NT2/D1 (cell line): ENCODE data around the gene SLC25A31.

Experiments used
- DNase-seq: peaks from one replicate; pipeline ENCODE4 v3.0.0-alpha.2; 2011; ENCODE audit warnings: low read depth, low spot score
- H3K27me3 ChIP-seq: 2 replicates; pipeline ENCODE4 v1.6.0; 2011; ENCODE audit warnings: mild to moderate bottlenecking; ENCODE audit not compliant: insufficient read length, insufficient read depth
- H3K36me3 ChIP-seq: 2 replicates; pipeline ENCODE4 v1.6.1; 2011; ENCODE audit warnings: mild to moderate bottlenecking, low read length, mixed read lengths; ENCODE audit not compliant: insufficient read depth, insufficient read length
- H3K4me1 ChIP-seq: 2 replicates; pipeline ENCODE4 v1.5.1; 2011; ENCODE audit not compliant: insufficient read depth, insufficient read length
- H3K4me3 ChIP-seq: 2 replicates; pipeline ENCODE4 v1.5.1; 2011; ENCODE audit warnings: low read depth; ENCODE audit not compliant: insufficient read length
- H3K9ac ChIP-seq: 2 replicates; pipeline ENCODE4 v1.6.0; 2011; ENCODE audit warnings: low read depth; ENCODE audit not compliant: insufficient read length
- H3K9me3 ChIP-seq: 2 replicates; pipeline ENCODE4 v1.5.1; 2011; ENCODE audit warnings: mild to moderate bottlenecking, low read length; ENCODE audit not compliant: insufficient read depth
- SUZ12 ChIP-seq: IDR thresholded peaks from 2 replicates; pipeline ENCODE4 v1.6.1; 2011; ENCODE audit not compliant: insufficient read length, insufficient read depth; ENCODE audit errors: extremely low read depth
- YY1 ChIP-seq: IDR thresholded peaks from 2 replicates; pipeline ENCODE4 v1.6.1; 2011; ENCODE audit not compliant: insufficient read length, insufficient read depth
- ZNF274 ChIP-seq: IDR thresholded peaks from 2 replicates; pipeline ENCODE4 v1.6.1; 2011; ENCODE audit warnings: mild to moderate bottlenecking, low read depth, low read length

Gene SLC25A31

DNA sequence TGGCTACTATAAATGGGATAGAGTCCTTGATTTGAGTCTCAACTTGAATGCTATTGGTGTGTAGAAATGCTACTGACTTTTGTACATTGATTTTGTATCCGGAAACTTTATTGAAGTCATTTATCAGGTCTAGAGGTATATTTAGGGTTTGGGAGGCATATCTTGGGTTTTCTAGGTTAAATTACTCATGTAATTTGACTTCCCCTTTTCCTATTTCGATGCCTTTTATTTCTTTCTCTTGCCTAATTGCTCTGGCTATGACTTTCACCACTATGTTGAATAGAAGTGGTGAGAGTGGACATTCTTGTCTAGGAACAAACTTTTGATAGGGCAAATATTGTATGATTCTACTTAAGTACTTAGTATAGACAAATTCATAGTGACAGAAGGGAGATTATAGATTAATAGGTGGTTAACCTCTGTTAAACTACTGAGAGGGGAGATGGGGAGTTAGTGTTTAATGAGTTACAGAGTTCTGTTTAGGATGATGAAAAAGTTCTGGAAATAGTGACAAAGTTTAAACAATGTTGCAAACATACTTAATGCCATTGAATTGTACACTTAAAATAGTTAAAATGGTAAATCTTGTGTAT lies 29.1 kb downstream of the SLC25A31 start:
- no peak for DNase-seq
- Histone ChIP-seq H3K9me3 (no peaks in the 10 kb centered on the region), H3K4me3 (no peak overlapping the region), H3K9ac (no peak overlapping the region), H3K27me3 (no peaks in the 10 kb centered on the region), H3K36me3 (no peaks in the 10 kb centered on the region), H3K4me1 (no peaks in the 10 kb centered on the region)
- TF ChIP-seq YY1 (no peak), ZNF274 (no peak), SUZ12 (no peak)

- DNase-seq = no peak
Observed at GRCh38 chr4:127759893-127760292, 29.7 kb downstream of the SLC25A31 start.

GRCh38 chr4:127771535-127772275 lies 41.5 kb downstream of the SLC25A31 start:
- DNase-seq = no peak
- no peaks in the 10 kb centered on the region for H3K9me3 ChIP-seq
- H3K4me1 ChIP-seq = no peaks in the 10 kb centered on the region
- H3K9ac ChIP-seq = no peak overlapping the region
- no peak for TF ChIP-seq ZNF274
- TF ChIP-seq YY1 = no peak
- no peak for TF ChIP-seq SUZ12
- no peak overlapping the region for H3K4me3 ChIP-seq
- H3K36me3 ChIP-seq = no peaks in the 10 kb centered on the region
- H3K27me3 ChIP-seq = no peaks in the 10 kb centered on the region

More at GRCh38 chr4:127759893-127760292, 29.7 kb downstream of the SLC25A31 start:
- Histone ChIP-seq H3K9me3 (no peaks in the 10 kb centered on the region), H3K4me1 (no peaks in the 10 kb centered on the region), H3K27me3 (no peaks in the 10 kb centered on the region), H3K36me3 (no peaks in the 10 kb centered on the region), H3K4me3 (no peak overlapping the region), H3K9ac (no peak overlapping the region)
- TF ChIP-seq SUZ12 (no peak), YY1 (no peak), ZNF274 (no peak)

DNA sequence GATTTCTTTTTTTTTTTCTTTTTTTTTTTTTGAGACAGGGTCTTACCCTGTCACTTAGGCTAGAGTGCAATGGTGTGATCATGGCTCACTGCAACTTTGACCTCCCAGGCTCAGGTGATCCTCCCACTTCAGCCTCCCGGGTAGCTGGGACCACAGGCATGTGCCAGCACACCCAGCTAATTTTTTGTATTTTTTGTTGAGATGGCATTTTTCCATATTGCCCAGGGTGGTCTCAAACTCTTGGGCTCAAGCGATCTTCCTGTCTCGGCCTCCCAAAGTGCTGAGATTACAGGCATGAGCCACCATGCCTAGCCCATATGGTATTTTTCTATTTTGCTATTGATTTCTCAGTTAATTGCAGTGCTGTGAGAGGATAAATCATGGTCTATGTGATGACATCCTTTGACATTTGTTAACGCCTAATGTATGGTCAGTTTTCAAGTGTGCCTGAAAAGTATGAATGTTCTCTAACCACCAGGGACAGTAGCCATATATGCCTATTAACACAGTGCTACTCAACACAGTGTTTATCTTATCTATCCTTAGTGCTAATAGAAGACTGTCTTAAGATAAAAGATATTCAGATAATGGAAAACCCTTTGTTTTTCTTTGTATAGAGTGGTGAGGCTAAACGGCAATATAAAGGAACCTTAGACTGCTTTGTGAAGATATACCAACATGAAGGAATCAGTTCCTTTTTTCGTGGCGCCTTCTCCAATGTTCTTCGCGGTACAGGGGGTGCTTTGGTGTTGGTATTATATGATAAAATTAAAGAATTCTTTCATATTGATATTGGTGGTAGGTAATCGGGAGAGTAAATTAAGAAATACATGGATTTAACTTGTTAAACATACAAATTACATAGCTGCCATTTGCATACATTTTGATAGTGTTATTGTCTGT lies 42.8 kb downstream of the SLC25A31 start:
- DNase-seq = no peak
- Histone ChIP-seq H3K9me3 (no peaks in the 10 kb centered on the region), H3K4me3 (no peak overlapping the region), H3K27me3 (no peaks in the 10 kb centered on the region), H3K4me1 (no peaks in the 10 kb centered on the region), H3K36me3 (no peaks in the 10 kb centered on the region), H3K9ac (no peak overlapping the region)
- no peak for TF ChIP-seq SUZ12
- TF ChIP-seq YY1 = no peak
- no peak for TF ChIP-seq ZNF274

DNA sequence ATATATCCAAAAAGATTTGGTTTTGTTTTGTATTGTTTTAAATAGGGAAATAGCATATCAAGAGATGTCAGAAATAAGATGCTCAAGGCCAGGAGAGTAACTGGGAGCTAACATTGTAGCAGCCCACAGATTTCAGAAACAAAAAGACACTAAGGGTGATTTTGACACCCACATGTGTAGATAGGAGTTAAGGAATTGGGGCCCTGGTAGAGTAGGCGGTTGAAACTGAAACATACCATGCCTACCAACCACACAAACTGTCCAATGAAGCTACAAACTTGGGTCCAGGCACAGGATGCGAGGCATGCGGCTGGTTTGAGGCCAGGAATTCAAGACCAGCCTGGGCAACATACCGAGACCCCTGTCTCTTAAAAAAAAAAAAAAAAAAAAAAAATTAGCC lies 45.6 kb downstream of the SLC25A31 start:
- Histone ChIP-seq H3K27me3 (peaks cover 8% of the 10 kb centered on the region), H3K9me3 (0 out of 2 replicates have a peak, but pooled peaks cover 4% of the 10 kb centered on the region), H3K9ac (no peak overlapping the region), H3K4me1 (no peaks in the 10 kb centered on the region), H3K4me3 (no peak overlapping the region), H3K36me3 (no peaks in the 10 kb centered on the region)
- TF ChIP-seq SUZ12 = no peak
- DNase-seq = no peak

- Histone ChIP-seq H3K9me3 (0 out of 2 replicates have a peak, but pooled peaks cover 4% of the 10 kb centered on the region), H3K4me3 (no peak overlapping the region), H3K27me3 (peaks cover 16% of the 10 kb centered on the region), H3K4me1 (no peaks in the 10 kb centered on the region), H3K9ac (no peak overlapping the region), H3K36me3 (no peaks in the 10 kb centered on the region)
- DNase-seq = no peak
- TF ChIP-seq YY1 (no peak), ZNF274 (no peak), SUZ12 (no peak)
Observed at GRCh38 chr4:127776620-127777019, 46.4 kb downstream of the SLC25A31 start.

DNA sequence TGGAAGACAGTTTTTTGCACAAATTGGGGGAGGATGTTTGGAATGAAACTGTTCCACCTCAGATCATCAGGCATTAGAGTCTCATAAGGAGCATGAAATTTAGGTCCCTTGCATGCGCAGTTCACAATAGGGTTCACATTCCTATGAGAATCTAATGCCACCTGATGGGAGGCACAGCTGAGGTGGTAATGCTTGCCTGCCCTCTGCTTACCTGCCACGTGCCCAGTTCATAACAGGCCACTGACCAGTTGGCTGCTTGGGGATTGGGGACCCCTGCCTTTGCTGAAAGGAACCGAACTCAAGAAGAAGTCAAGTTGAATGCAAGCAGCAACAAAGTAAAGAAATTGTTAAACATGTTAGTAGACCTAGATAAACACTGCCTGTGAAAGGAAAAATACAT lies 47.3 kb downstream of the SLC25A31 start:
- H3K4me3 ChIP-seq = no peak overlapping the region
- DNase-seq = no peak
- no peak overlapping the region for H3K9ac ChIP-seq
- 0 out of 2 replicates have a peak, but pooled peaks cover 4% of the 10 kb centered on the region for H3K9me3 ChIP-seq
- no peaks in the 10 kb centered on the region for H3K4me1 ChIP-seq
- TF ChIP-seq YY1 (no peak), ZNF274 (no peak), SUZ12 (no peak)
- no peaks in the 10 kb centered on the region for H3K36me3 ChIP-seq
- peaks cover 21% of the 10 kb centered on the region for H3K27me3 ChIP-seq
